Measurements from ENCODE around the gene CCDC74B. TPM values are rescaled to one million over a fixed set of nuclear protein-coding genes. Genes with fewer than 3 reads are reported as not detected.
"Not testable (repeated sequence)": the region's sequence is repeated elsewhere in the genome, so short reads cannot be mapped to it uniquely, and the experiment has no call there.

CCDC74B gene
- total RNA-seq, 4 donors from 2014 or later: 1.2 to 10.4 (median 1.6) TPM

DNA sequence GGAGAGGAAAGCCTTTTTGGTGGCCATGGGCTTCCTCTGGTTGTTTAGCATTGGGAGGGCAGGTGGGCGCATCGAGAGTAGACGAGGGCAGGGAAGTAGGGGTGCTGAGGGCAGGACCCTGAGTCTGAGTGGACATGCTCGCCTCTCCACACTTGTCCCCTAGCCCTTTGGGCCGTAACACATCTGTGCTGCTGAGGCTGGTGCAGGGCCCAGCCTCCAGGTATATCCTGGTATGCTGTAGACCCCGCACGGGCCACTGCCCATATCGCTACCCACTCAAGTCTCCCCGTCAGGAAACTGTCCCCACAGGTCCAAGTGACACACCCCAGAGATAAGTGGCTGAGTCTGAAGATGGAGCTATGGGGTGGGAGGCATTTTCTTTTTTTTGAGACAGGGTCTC lies 13.7 kb upstream of the CCDC74B start:
- ATAC-seq (ENCODE audit: low FRiP score) (no peak), DNase-seq (ENCODE audit: low spot score) (no peak)
- TF ChIP-seq, protein P1, sequence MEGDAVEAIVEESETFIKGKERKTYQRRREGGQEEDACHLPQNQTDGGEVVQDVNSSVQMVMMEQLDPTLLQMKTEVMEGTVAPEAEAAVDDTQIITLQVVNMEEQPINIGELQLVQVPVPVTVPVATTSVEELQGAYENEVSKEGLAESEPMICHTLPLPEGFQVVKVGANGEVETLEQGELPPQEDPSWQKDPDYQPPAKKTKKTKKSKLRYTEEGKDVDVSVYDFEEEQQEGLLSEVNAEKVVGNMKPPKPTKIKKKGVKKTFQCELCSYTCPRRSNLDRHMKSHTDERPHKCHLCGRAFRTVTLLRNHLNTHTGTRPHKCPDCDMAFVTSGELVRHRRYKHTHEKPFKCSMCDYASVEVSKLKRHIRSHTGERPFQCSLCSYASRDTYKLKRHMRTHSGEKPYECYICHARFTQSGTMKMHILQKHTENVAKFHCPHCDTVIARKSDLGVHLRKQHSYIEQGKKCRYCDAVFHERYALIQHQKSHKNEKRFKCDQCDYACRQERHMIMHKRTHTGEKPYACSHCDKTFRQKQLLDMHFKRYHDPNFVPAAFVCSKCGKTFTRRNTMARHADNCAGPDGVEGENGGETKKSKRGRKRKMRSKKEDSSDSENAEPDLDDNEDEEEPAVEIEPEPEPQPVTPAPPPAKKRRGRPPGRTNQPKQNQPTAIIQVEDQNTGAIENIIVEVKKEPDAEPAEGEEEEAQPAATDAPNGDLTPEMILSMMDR (IDR thresholded peaks at IDR 0.05): no peak

DNA sequence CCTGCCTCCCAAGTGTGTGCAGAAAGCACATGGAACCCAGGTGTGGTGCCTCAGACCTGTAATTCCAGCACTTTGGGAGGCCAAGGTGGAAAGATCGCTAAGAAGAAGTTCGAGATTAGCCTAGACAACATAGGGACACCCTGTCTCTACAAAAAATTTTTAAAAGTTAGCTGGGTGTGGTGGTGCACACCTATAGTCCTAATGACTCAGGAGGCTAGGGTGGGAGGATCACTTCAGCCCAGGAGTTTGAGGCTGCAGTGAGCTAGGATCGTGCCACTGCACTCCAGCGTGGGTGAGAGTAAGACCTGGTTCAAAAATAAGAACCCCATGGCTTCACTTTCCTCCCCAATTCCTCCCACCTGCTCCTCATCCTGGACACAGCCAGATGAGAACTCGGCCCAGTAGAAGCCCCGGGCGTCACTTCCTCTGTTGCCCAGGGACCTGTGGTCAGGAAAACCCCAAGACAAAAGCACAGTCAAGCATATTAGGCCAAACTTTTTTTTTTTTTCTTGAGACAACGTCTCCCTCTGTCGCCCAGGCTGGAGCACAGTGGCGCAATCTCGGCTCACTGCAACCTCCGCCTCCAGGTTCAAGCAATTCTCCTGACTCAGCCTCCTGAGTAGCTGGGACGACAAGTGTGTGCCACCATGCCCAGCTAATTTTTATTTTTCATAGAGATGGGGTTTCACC lies 13.1 kb upstream of the CCDC74B start:
- ATAC-seq (ENCODE audit: low FRiP score); DNase-seq (ENCODE audit: low spot score): not testable (repeated sequence)

DNA sequence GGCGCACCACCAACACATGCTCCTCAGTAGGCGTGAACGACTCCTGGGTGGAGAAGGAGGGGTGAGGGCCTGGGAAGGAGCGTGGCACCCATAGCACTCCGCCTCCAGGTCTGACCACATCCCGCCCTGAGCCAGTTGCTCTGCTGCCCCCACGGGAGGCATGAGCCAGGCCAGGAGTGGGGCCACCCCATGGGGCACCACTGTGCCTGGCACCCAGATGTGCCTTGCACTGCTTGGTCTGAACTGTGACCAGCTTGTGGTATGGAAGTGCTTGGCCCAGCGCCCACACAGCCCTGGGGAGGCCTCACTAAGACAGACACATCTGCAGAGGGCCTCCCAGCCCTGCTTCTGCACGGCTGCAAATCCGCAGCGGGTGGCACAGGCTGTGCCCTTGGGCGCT lies 12.4 kb upstream of the CCDC74B start:
- not testable (repeated sequence) for ATAC-seq (ENCODE audit: low FRiP score); DNase-seq (ENCODE audit: low spot score)

DNA sequence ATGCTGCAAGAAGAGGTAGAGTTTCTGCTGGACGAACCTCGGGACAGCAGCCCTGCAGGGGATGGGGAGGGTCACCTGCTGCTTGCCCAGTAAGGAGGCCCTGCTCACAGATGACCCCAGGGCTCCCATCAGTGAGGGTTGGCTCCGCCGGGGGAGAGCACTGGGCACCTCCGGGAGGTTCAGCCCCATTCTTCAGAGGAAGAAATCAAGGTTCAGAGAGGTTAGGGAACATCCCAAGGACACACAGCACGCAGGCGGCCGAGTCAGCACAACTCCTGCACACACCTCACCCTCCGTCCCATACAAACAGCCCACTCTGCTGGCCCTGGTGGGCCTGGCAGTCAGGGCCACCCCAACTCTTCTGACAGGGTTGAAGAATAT lies 11.7 kb upstream of the CCDC74B start:
- no peak for DNase-seq (ENCODE audit: low spot score)
- no peak for ATAC-seq (ENCODE audit: low FRiP score)
- TF ChIP-seq, protein P1 (IDR thresholded peaks at IDR 0.05): no peak

DNA sequence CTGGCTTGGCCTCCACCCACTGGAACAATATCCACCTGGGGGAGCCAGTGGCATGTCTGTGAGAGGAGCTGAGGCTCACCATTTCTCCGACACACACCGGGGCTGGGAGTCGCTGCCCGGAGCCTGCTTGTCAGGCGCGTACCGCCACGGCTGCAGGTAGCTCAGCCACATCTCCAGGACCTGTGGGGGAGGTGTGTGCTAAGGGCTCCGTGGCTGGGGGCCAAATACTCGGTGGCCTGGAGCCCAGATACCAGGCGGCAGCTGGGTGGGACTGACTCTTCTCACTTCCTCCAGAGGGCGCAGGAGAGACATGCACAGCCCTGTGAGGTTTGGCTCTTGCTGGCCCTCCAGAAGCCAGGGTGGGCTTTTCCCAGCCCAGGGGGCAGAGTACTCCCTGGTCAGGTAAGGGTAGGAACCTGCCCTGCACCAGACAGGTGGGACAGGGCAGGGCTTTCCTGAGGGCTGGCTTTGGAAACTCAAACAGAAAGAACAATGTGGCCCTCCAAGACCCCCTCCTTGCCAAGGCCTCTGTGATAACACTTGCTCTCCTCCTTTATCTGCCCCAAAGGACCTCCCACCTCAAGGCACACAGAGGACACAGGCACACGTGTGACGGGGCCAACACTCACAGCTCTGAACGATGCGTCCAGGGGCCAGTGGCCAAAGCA lies 11.2 kb upstream of the CCDC74B start:
- ATAC-seq (ENCODE audit: low FRiP score); DNase-seq (ENCODE audit: low spot score): not testable (repeated sequence)

DNA sequence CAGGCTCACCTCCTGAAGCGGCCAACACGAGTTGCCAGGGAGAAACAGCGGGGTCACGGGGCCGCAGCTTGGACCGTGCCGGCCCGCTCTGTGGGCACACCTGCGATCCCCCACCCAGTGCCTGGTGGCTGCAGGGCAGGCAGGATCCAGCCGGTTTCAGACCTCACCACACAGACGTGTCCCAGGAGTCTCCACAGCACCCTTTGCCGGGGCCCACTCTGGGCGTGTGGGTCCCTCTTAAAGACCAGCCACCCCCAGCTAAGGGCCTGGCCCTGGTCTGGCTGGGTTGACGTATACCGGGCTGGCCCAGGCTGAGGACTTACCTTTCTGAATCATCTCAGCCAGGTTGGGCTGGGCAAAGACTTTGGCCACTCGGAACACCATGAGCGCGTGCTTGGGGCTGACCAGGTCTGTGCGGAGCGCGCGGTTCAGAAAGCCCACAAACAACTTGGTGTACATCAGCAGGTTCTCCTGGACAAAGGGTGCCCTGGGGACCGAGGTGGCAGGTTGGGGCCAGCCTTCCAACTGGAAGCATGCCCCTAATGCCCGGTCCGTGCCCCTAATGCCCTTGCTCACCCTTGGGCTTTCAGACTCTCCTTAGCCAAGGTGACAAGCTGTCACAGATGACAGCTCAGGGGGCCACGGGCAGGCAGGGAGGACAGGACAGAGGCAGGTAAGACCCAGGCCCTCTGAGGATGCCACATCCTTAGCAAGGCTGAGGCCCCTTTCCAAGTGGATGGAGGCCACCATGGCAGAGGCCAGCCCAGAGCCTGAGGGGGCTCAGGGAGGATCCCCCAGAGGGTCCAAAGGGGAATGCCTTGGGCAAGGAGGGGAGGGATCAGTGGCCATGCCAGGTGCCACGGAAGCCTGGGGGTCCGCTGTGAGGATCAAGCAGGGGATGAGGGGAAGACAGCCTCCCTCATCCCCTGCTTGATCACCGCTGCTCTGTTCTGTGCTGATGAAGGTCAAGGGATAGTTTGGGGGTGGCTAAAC lies 10.2 kb upstream of the CCDC74B start:
- TF ChIP-seq, protein P1 (IDR thresholded peaks at IDR 0.05): no peak
- ATAC-seq (ENCODE audit: low FRiP score) (no peak), DNase-seq (ENCODE audit: low spot score) (no peak)

DNA sequence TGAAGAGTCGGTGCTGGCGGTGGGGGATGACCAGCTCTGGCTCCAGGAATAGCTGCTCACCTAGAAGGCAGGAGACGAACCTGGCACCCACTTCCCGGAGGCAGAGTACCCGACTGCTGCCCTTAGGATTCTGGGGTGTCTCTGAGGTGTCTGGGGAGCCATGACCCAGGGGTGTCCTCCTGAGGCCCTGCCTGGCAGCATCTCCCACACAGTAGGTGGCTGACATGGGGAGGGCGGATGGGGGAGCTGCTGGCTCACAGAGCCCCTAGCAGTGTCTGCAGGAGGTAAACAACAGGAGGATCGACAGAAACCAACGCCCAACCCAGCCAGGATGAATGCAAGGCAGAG lies 9.5 kb upstream of the CCDC74B start:
- ATAC-seq (ENCODE audit: low FRiP score); DNase-seq (ENCODE audit: low spot score): not testable (repeated sequence)

DNA sequence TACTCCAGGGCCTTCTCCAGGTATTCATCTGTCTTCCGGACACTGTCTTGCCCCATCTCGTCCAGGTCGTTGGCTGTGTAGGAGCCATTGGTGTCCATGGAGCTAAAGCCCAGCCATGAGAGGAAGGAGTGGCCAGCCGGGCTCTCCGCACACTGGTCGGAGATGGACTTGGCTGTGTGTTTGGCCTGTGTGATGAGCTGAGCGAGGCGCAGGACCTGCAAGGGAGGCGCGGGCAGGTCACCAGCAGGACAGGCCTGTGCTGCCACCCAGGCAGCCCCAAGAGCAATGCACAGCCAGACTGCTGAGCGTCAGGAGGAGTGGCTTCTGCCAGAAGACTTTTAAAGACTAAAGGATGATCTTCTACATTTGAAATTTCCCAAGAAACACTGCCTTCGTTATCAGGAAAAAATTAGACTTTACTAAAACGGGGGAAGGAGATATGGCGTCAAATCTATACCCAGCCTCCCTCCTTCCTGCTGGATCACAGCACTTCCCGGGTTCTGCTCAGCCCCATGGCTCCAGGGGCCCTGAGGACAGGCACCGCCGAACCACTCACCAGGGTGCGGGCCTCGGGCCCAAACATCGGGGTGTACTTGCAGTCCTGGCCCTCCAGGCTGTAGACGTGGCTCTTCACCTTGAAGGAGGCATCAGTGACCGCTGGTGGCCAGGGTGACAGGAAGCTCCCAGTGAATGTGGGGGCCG lies 9.0 kb upstream of the CCDC74B start:
- not testable (repeated sequence) for DNase-seq (ENCODE audit: low spot score); ATAC-seq (ENCODE audit: low FRiP score)

DNA sequence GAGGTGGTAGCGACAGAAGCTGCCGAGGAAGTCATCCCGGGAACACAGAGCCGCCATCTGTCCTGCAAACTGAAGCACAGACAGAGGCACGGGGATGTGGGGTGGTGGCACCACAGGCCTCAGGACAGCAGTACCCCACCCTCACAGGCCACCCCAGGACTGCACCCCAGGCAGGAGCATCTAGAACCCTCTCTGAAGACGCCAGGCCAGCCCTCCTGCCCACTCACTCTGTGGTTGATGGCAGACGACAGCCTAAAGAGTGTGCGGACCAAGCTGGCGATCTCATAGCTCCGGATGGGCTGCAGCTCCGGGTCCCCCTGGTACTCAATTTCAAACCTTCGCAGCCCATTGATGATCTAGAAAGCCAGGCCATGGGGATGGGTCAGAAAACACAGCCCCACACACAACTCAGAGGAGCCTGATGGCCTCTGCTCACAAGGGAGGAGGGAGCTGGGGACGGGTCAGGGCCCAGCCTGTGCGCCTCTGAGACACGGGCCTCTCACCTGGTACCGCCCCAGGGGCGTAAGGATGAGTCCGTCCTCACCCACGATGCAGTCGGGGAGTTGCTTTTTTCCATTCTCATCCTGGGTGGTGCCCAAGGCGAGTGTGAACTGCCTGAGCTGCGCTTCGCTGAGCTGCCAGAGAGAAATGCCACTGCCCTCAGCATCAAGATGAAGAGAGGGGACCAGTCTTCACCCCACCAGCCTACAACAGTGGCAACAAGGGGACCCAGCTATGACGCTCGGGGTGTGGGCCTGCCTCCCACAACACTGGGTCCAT lies 8.1 kb upstream of the CCDC74B start:
- TF ChIP-seq, protein P1 (IDR thresholded peaks at IDR 0.05): no peak
- ATAC-seq (ENCODE audit: low FRiP score) (no peak), DNase-seq (ENCODE audit: low spot score) (no peak)

DNA sequence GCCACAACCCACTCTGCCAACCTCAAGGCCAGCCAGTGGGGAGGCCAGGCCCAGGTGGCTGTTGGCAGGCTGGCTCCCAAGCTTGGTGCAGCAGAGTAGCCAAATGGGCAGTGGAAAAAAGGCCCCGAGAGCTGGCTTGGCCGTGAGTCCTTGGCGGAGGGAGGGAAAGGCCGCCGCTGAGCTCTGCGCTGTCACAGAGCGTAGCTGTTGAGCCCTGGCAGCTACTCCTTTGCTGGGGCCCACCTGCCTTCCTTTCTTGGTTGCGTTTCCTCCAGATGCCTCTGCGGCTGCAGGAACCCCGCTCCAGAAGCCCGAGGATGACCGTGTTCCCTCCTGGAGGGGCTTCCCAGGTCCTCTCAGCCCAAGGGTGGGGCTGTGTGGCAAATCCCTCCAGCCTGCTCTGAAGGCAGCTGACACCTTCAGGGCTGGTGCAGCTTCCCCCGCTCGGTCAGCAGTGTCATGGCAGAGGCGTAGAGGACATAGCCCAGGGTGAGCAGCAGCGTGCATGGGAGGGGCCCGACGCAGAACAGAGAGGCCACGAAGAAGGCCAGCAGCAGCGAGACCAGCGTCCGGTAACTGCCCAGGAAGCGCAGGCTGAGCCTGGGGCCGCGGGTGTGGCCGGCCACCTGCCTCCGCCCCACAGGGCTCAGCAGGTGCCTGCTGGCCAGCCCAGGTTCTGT lies 7.4 kb upstream of the CCDC74B start:
- not testable (repeated sequence) for ATAC-seq (ENCODE audit: low FRiP score); DNase-seq (ENCODE audit: low spot score)

DNA sequence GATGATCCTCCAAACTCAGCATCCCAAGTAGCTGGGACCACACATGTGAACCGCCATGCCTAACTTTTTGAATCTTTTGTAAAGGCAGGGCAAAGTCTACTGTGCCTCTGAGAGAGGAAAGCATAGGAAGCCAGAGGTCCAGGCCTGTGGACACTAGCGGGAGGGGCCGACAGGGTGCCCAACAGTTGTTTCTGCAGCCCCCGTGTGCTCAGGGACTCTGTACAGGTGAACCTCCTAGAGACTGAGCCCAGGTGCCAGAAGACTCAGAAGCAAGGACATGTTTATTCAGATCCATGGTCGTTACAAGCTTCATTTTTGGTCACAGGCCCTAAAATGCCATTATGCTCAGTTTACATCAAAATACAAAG lies 6.2 kb upstream of the CCDC74B start:
- ATAC-seq (ENCODE audit: low FRiP score); DNase-seq (ENCODE audit: low spot score): not testable (repeated sequence)
